Measurements from ENCODE around the gene PNPLA5. TPM values are rescaled to one million over a fixed set of nuclear protein-coding genes. Genes with fewer than 3 reads are reported as not detected.

PNPLA5 gene
- polyA plus RNA-seq, 3 donors = not detected

DNA sequence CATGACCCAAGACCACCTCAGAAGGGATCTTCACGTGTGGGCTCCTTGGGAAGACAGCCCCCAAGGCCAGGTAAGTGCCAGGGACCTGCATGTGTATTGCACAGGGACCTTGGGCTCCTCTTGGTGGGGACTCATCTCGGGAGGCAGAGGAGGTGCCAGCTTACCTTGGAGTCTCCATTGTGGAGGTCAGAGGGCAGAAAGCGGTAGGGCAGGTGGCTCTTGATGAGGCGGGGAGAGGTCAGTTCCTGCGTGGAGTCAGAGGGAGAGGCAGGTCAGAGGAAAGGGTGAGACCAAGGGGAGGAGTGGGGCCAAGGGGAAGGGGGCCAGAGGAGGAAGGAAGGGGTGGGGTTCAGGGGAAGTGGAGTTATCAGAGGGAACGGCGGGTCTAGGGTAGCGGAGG lies 52.0 kb downstream of the PNPLA5 start:
- H3K4me2 ChIP-seq (replicated peaks; ENCODE audit: extremely low read depth, low read length, poor library complexity, severe bottlenecking) = no peak overlapping the region
- no peak overlapping the region for H2AFZ ChIP-seq (ENCODE audit: insufficient read depth, low read depth, low read length, poor library complexity, severe bottlenecking)
- H3K9ac ChIP-seq (ENCODE audit: insufficient read depth, low read length, poor library complexity, severe bottlenecking) = no peak overlapping the region
- intact Hi-C loops (cut with micrococcal nuclease) = no loop called here
- 48% methylated on average over 8 of the region's 8 CpGs for WGBS (ENCODE audit: insufficient coverage)
- H3K27ac ChIP-seq (ENCODE audit: low read depth in 1 of 2, low read length in 2 of 2) = no peak overlapping the region
- H3K9me3 Mint-ChIP-seq = peaks cover 0 to 2% (median 0%) of the 10 kb centered on the region in 7 donors
- no peaks in the 10 kb centered on the region for H3K36me3 Mint-ChIP-seq
- H3K4me3 Mint-ChIP-seq = no peak overlapping the region
- H4K20me1 ChIP-seq (ENCODE audit: insufficient read depth, low read length) = no peaks in the 10 kb centered on the region
- no peaks in the 10 kb centered on the region for H3K4me1 Mint-ChIP-seq
- H3K9me3 ChIP-seq (replicated peaks in 1 of 2; ENCODE audit: control insufficient read depth in 1 of 2, insufficient read depth in 1 of 2, low read length in 2 of 2) = no peaks in the 10 kb centered on the region
- H3K79me2 ChIP-seq (ENCODE audit: insufficient read depth, low read length) = no peaks in the 10 kb centered on the region
- DNase-seq = no peak
- H3K27me3 ChIP-seq (ENCODE audit: control insufficient read depth in 2 of 2, insufficient read depth in 2 of 2, low read length in 2 of 2) = no peaks in the 10 kb centered on the region
- no peaks in the 10 kb centered on the region for H3K36me3 ChIP-seq (replicated peaks in 1 of 2; ENCODE audit: control insufficient read depth in 1 of 2, insufficient read depth in 2 of 2, low read length in 2 of 2)
- H3K27ac Mint-ChIP-seq = no peak overlapping the region
- H3K27me3 Mint-ChIP-seq (ENCODE audit: low read depth in 3 of 3) = peaks cover 2 to 10% (median 5%) of the 10 kb centered on the region in 3 donors
- H3K4me1 ChIP-seq (ENCODE audit: control insufficient read depth in 1 of 2, insufficient read depth in 2 of 2, low read length in 2 of 2) = no peaks in the 10 kb centered on the region
- TF ChIP-seq, protein P1, sequence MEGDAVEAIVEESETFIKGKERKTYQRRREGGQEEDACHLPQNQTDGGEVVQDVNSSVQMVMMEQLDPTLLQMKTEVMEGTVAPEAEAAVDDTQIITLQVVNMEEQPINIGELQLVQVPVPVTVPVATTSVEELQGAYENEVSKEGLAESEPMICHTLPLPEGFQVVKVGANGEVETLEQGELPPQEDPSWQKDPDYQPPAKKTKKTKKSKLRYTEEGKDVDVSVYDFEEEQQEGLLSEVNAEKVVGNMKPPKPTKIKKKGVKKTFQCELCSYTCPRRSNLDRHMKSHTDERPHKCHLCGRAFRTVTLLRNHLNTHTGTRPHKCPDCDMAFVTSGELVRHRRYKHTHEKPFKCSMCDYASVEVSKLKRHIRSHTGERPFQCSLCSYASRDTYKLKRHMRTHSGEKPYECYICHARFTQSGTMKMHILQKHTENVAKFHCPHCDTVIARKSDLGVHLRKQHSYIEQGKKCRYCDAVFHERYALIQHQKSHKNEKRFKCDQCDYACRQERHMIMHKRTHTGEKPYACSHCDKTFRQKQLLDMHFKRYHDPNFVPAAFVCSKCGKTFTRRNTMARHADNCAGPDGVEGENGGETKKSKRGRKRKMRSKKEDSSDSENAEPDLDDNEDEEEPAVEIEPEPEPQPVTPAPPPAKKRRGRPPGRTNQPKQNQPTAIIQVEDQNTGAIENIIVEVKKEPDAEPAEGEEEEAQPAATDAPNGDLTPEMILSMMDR (IDR thresholded peaks at IDR 0.05) = no peak
- H3K4me3 ChIP-seq (replicated peaks in 1 of 3; ENCODE audit: low read depth in 2 of 3, low read length in 3 of 3) = no peak overlapping the region

DNA sequence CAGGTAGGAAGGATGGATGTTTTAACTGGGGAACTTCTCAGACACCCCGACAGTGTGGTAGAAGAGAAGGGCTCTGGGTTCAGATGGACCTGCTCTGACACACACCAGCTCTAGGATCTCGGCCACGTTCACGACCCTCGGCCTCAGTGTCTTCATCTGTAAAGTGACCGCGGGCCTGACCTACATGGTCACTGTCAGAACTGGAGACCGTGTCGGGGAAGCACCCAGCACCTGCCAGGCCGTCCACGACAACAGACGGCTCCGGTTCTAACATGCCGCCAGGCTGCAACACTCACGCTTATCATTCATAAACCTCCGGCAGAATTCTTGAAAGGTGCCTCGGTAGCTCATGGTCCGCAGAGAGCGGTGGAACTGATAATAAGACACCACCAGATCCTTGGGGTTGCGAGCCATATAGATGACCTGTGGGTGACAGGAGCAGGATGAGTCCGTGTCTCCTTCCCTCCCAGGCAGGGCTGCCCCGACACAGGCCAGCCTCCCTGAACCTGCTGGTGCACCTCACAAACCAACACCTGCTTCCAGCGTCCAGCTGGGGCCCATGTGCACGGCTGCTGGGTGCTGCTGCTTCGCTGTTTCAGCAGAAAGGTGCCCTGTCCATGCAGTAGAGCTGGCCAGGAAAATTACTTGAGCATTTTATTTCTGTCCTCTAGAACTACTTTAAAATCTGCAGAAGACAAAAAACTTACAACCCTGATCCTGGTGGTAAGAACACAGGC lies 53.1 kb downstream of the PNPLA5 start:
- Mint-ChIP-seq H3K4me1 (no peaks in the 10 kb centered on the region), H3K36me3 (no peaks in the 10 kb centered on the region), H3K27ac (no peak overlapping the region), H3K27me3 (ENCODE audit: low read depth in 3 of 3) (peaks cover 4 to 14% (median 7%) of the 10 kb centered on the region in 3 donors), H3K4me3 (no peak overlapping the region), H3K9me3 (peaks cover 0 to 2% (median 0%) of the 10 kb centered on the region in 7 donors)
- Histone ChIP-seq H3K79me2 (ENCODE audit: insufficient read depth, low read length) (no peaks in the 10 kb centered on the region), H3K27ac (ENCODE audit: low read depth in 1 of 2, low read length in 2 of 2) (no peak overlapping the region), H3K9ac (ENCODE audit: insufficient read depth, low read length, poor library complexity, severe bottlenecking) (no peak overlapping the region), H3K36me3 (replicated peaks in 1 of 2; ENCODE audit: control insufficient read depth in 1 of 2, insufficient read depth in 2 of 2, low read length in 2 of 2) (no peaks in the 10 kb centered on the region), H2AFZ (ENCODE audit: insufficient read depth, low read depth, low read length, poor library complexity, severe bottlenecking) (no peak overlapping the region), H3K4me2 (replicated peaks; ENCODE audit: extremely low read depth, low read length, poor library complexity, severe bottlenecking) (no peak overlapping the region), H4K20me1 (ENCODE audit: insufficient read depth, low read length) (no peaks in the 10 kb centered on the region), H3K27me3 (ENCODE audit: control insufficient read depth in 2 of 2, insufficient read depth in 2 of 2, low read length in 2 of 2) (no peaks in the 10 kb centered on the region), H3K4me3 (replicated peaks in 1 of 3; ENCODE audit: low read depth in 2 of 3, low read length in 3 of 3) (no peak overlapping the region), H3K4me1 (ENCODE audit: control insufficient read depth in 1 of 2, insufficient read depth in 2 of 2, low read length in 2 of 2) (no peaks in the 10 kb centered on the region), H3K9me3 (replicated peaks in 1 of 2; ENCODE audit: control insufficient read depth in 1 of 2, insufficient read depth in 1 of 2, low read length in 2 of 2) (no peaks in the 10 kb centered on the region)
- TF ChIP-seq, protein P1 (IDR thresholded peaks at IDR 0.05) = no peak
- 96% methylated on average over 23 of the region's 25 CpGs for WGBS (ENCODE audit: insufficient coverage)
- intact Hi-C loops (cut with micrococcal nuclease) = no loop called here
- DNase-seq = no peak

Data from CD14-positive monocyte (primary cell).